GM19452 (cell line): Measurements from ENCODE around the gene NUDT8.

Experiments
- ATAC-seq: cut with Tn5 transposase; IDR thresholded peaks from one replicate; pipeline ENCODE4 v1.9.1; 2021; ENCODE audit not compliant: unreplicated experiment

NUDT8 gene, protein sequence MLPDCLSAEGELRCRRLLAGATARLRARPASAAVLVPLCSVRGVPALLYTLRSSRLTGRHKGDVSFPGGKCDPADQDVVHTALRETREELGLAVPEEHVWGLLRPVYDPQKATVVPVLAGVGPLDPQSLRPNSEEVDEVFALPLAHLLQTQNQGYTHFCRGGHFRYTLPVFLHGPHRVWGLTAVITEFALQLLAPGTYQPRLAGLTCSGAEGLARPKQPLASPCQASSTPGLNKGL

DNA sequence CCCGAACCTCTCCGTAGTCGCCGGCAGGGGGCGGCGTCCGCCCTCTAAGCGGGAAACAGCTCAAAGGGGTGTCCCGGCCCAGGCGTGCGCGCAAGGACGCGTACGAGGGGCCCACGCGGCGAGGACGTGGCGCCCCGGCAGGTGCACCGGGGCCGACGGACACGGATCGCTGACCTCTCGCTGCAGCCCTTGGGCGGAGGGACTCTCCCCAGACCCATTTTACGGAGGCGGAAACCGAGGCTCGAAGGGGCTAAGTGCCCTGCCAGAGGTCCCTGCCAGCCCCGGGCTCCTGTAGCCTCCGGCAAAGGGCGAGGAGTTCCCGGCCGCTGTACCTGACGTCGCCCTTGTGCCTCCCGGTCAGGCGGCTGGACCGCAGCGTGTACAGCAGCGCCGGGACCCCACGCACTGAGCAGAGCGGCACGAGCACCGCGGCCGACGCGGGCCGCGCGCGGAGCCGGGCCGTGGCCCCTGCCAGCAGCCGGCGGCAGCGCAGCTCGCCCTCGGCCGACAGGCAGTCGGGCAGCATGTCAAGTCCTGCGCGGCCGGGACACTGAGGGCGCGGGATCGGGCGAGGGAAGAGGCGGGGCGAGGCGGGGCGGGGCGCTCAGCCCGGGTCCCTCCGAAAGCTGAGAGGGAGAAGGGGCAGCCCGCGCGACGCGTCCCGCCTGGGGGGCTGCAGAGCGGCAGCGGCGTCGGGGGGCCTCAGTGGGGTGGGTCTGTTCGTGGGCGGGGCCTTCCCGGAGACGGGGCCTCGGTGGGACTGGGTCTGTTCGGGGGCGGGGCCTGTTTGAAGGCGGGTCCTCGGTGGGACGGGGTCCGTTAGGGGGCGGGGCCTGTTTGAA, at the start of gene NUDT8:
TSS of gene NUDT8 (minus strand) at position 552 of the 842 bp plus-strand sequence. CDS start at position 526, 26 bp downstream.
- peak; percentile 46 for ATAC-seq

DNA sequence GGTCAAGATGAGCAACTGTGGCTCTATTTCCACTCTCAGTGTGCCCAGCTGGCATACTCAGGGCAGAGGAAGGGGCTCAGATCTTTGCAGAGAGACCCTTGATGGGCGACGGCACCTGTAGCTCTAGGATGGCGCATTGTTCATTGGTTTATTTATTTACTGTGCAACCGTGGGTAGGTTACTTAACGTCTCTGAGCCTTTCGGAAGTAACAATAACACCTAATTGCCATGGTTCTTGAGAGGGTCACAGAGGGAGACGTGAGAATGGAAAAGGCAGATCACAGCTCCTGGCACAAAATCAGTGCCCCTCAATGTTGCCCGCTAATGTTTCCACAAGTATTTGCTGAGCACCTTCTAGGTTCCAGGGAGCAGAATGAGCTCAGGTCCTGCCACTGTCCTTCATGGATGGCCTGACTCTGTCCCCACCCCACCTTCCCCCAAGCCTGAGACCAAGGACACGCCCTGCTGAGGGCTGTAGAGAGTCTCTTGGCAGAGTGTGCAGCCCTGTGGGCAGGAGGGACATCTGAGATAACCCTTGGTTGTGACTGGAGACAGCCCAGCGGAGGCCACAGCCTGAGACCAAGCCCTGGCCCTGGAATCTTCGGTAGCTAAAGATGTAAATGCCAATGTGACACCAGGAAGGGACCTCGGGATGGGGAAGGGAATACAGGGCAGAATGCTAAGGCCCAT, 45.5 kb upstream of the NUDT8 start:
- no peak for ATAC-seq

DNA sequence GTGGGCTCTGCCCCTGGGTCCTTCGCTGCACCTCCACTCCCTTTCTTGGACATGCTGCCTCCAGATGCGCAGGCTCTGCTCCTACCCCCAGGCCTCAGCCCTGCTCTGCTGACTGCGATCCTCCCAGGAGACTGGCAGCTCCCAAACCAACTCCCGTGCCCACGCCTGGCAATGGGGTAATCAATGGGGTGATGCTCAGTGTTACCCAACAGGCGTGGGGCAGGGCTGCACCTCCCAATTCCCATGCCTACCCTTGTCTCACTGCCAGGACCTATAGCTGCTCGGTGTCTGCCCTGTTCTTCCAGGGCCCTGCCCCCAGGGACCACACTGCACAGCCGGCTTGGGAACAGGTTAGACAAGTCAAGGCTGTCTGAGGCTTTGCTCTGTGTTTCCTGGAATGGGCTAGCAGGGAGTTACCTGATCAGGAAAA, 44.7 kb upstream of the NUDT8 start, which contains the start of gene ALDH3B2:
TSS of gene ALDH3B2 (minus strand) at position 182 of the 430 bp plus-strand sequence. CDS start 7,688 bp downstream, outside the sequence.
- no peak for ATAC-seq

DNA sequence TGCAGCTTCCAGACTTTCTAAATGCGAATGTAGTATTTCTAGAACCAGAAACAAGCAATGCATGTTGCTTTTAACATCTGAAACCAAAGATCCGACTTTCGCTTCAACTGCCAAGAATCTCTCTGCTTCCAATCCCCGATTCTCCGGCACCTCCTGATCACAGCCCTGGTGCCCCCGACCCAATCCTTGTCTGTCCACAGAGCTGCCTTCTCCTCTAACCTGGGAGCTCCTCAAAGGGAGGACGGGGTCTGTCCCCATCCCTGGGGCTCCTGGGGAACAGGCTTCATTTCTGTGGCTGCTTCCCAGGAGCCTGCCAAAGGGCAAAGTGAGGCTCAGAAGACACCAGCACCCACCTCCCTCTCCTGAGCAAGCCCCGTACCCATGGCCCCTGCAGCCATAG, 44.2 kb upstream of the NUDT8 start:
- no peak for ATAC-seq

DNA sequence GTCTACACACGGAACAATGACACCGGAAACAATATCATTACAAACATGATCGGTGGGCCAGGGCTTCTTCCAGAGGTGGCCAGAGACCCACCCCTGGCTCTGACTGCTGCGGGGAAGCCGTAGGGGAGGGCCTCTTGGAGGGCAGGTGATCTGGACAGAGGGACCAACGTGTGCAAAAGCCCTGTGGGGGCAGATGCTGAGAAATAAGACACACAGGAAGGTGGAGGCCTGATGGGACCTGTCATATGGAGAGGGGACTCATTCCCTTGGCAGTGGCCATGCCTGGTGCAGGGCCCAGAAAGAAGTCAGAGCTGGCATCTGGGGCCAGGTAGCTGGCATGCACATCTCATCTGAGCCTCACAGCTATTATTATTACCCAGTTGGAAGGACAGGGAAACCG, 43.6 kb upstream of the NUDT8 start:
- ATAC-seq, result no peak

DNA sequence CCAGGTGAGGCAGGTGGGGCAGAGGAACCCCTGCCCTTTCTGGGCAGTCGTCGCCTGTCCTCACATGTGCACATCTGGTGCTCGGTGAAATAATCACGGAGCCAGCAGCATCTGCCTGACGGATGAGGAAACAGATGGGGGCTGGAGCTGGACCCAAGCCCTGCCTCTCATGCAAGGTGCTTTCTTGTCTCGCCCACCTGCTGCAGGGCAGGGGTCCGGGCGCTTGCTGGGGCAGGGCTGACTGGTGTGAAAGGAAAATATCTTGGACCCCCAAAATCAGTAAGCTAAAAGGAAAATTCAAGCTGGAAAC, 41.4 kb upstream of the NUDT8 start:
- no peak for ATAC-seq

DNA sequence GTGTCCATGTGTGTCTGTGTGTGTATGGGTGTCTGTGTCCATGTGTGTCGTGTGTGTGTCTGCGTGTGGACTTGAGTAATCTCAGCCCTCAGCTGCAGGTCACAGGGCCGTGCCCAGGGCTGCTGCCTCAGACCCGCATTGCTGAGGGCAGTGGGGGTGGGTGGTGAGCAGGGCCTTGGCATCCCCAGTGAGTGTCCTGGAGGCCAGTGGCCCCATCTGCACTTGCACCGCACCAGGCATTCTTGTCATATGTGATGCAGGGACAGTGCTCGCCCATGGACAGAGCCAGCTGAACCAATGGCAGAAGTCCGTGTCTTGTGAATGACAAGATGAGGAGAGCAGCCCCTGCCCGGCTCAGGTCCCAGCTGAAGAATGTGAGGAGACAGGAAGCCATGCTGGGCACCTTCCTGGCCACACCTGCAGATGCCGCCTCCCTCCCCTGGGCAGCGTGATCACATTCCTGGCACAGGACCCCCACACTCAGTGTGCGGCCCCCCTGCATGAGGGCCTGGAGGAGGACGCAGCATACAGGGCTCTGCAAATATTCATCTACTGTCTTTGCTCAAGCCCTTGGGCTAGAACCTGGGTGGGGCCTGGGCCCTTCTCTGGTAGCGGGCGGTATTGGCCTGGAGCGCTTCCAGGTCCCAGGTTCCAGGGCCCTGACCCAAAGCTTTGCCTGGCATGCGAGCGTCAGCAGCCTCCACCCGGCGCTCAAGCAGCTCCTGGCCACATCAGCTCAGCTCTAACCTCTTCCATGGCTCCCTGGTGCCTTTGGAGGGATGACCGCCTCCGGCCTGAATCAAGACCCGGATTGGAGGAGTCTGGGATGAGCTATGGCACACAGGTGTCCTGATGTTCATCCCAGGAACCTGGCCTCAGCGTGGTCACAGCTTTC, 40.8 kb upstream of the NUDT8 start:
- ATAC-seq, result no peak

DNA sequence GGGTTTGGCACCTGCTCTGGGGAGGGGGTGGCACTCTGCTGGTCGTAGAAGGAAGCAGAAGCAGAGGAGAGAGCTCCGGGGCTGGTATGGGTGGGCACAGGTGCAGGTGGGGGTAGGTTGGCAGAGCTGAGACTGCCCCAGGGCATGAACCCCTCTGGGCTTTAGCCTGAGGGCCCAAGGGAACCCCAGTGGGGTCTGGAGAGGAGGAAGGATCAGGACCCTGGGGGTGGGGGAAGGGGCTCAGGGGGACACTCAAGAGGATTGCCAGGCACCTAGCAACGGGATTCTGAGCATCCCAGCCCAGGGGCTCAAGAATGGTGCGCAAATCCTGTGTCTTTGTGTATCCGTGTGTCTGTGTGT, 38.4 kb upstream of the NUDT8 start:
- no peak for ATAC-seq

DNA sequence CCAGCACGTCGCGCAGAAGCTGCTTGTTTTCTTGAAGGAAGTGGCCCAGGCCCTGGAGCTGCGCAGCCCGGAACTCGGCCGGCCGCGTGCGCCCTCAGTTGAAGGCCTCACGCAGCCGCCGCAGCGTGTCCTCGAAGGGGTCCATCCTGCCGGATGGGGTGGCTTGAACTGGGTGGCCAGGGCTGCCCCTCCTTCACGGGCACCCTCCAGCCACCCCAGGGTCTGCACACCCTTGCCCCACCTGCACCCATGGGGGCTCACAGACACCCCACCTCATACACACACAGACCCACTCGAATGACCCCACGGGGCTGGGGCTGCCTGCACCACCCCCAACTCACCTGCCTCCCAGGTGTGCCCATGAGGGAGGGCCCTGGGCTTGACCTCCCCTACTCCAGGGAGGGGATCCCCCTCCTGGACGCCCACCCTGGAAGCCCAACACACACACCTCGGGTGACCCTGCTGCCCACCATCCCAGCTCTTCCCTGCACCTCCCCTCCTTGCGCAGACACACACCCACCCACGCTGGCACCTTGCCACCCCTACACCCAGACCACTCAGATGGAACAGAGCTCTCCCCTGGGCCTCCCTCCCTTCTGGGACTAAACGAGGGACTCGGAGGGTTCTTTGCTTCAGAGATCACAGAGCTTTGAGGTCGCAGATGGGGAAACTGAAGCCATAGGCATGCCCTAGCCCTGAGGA, 37.9 kb upstream of the NUDT8 start:
- no peak for ATAC-seq

DNA sequence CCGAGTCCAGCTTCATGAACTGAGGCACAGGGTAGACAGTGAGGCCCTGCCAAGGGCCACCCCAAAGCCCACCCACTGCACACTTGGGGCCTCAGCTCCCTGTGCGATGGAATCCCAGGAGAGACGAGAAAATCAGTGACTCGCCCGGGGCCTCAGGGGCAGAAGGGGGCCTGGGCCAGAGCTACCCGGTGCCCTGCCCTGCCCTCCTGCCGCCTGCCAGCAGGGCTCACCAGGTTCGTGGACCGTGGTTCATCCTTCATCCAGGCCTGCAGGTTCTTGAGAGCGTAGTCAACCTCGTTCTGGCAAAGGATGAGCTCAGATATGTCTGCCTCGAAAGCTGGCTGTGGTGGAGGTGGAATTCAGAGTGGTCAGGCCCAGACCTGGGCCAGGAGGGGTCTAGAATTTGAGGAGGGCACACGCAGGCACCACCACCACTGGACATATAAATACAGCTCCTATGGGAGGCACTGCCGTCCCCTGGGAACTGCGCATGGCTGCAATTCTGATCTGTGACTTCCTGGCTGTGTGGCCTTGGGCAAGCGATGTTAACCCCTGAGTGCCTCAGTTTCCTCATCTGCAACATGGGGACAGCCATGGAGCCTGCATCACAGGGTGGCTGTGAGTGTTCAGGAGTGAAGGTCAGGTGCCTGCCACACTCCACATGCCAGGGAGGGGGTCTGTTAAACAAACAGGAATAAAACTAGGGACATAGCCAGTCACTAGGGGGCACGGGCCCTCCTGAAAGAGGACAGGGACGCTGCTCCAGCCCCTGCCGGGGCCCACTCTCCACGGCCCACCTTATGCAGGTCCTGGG, 37.1 kb upstream of the NUDT8 start:
- no peak for ATAC-seq

DNA sequence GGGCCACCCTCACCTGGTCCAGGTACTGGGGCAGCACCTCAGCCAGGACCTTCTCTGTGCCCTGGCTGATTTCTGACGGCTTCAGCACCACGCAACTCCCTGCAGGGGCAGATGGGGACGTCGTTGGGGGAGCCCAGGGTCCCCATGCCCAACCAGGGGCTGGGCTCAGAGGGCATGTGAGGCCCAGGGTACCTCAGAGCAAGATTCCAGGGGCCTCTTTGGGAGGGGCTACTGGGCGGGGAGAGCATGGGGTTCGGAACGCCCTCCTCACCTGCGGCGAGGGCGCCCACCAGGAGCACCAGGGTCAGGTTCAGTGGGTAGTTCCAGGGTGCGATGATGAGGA, 36.5 kb upstream of the NUDT8 start:
- ATAC-seq, result no peak

DNA sequence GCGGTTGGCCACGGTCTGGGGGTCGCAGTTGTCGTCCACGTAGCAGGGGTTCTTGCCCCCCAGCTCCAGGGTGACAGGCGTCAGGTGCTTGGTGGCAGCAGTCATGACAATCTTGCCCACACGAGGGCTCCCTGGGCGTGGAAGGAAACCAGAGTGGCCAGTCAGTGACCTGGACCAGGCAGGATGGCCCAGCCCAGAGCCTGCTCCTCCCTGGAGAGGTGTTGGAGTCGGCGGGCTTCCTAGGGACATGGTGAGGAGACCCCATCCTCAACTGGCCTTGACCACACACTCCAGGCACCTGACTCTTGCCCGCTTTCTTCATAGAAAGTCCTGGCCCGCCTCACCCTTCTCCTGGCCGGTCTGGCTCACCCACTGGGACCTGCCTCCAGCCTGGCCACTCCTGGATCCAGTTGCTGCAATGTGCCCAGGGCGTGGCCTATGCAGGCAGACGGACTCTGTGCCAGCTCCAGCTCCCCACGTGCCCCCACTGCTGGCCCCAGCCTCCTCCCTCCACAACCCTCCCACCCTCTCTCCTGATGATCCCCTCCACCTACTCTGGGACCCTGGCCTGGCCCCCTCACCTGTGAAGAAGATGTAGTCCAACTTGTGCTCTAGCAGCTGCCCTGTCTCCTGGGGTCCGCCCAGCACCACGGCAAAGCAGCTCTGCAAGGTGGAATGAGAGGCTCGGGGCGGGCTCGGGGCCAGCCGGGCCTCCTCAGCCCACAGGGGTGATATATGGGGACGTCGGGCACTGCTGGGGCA, 36.0 kb upstream of the NUDT8 start:
- no peak for ATAC-seq

DNA sequence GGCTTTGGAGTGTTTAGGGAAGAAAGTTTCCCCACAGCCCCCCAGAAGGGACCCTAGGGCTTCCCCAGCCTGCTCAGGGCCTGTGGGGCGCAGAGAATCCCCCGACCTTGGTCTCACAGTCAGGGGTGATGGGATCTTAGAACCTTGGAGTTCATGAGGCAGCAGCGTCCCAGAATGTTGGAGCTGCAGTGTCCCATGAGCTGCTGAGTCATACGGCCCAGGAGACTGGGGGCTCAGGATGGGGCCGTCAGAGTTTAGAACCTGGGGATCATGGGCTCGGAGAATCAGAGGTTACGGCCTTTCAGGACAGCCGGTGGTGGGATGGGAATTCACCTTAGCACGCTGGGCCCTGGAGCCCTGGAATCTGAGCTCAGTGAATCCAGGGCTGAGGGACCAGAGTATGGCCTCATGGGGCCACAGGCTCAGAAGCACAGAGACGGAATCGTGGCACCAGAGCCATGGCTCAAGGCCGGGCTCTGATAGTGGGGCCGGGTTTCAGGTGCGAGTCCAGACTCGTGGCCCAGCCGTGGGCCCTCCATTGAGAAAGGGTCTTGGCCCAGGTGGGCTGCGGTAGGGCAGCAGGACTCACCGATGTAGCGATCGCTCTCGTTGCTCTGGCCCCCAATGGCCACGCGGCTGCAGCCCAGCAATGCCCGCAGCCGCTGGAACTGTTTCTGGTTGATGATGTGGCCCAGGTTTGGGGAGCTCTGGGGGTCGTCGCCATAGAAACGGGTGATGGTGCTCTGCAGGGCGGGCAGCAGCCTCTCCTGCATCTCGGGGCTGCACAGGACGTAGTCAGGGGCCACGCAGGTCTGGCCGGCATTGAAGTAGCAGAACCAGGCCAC, 35.2 kb upstream of the NUDT8 start:
- ATAC-seq, result no peak

DNA sequence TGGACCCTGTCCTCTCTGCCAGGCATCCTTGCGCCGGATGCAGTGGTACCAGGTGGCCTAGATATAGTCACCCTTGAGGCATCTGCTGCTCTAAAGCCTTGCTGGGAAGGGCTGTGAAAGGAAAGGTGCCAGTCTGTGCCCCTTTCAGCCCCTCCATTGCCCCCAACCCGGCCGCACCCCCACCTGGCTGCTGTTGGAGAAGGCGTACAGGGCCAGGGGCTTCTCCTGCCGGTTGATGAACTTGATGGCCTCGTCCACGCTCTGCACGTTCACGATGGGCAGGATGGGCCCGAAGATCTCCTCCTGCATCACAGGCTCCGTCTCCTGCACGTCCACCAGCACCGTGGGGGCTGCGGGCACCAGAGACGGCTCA, 34.5 kb upstream of the NUDT8 start:
- no peak for ATAC-seq

DNA sequence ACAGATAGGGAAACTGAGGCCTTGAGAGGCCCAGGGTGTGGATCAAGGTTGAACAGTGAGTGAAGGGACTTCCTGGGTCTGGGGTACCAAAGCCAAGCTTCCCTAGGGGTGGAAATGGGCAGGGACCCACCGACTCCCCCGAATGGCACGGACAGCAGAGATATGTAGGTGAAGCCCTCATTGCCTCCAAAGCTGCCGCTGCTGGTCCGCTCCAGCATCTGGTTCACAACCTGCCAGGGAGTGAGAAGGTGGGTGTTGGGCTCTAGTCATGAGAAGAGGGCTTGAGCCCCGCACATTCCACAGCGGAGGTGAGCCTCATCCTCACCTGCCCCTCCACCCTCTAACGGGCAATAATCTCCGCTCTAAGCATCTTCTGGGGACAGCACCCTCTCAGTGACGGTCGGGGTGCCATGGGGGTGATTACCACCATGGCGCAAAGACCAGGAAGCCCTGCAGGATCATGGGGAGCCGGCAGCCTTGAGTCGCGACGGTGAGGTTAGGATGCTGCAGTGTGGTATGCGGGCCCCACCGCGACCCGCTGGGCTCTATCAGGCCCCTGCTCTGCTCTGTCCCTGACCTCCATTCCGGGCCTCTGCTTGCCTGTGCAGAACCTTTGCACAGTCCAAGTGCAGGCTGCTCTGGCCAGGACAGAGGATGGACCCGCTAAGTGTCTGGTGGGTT, 33.9 kb upstream of the NUDT8 start:
- ATAC-seq, result no peak

DNA sequence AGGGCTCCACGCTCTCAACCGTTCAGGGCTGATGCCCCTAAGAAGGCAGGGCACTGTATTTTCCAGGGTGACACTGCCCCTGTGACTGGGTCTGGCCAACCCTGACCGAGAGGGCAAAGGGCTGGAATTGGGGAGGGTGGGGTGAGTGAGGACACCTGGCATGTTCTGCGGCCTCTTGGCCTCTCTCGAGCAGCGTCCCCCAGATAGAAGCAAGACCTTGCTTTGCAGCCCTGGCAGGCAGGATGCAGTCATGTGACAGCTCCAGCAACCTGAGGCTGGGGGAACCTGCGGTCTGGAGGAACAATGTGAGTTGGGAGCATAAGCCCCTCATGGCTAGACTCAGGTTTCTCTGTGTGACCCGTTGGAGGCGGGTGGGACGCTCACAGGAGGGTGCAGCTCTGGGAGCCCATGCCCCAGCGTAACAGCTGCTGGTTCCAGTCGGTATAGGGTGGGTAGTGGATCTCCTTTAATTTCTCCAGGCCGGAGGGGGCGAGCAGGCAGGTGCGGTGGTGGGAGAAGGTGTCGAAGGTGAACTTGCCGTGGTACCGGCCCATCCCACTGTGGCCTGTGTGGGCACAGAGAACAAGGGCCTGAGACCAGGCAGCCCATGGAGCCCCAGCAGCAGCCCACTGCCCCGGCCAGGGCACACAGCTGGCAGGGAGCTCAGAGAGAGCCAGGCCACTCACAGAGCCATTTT, 33.2 kb upstream of the NUDT8 start:
- no peak for ATAC-seq
